Ovary (tissue), 9 donors: ENCODE measurements around the gene GNB5. TPM values are rescaled to one million over a fixed set of nuclear protein-coding genes. Genes with fewer than 3 reads are reported as not detected.
"Not testable (repeated sequence)": the region's sequence is repeated elsewhere in the genome, so short reads cannot be mapped to it uniquely, and the experiment has no call there.

Source experiments
- DNase-seq, 5 donors: peaks; one replicate each; pipeline ENCODE4 v3.0.0-alpha.2; 2019 to 2020
- H3K27ac ChIP-seq, 2 donors: fragments of 200-600 bp; one replicate each; pipeline versions ENCODE4 v1.5.1 to v1.8.0; 2019 to 2022
- H3K27me3 ChIP-seq: fragments of 200-600 bp; one replicate; pipeline ENCODE4 v1.8.0; 2022
- H3K36me3 ChIP-seq: fragments of 200-600 bp; sonication (generic); one replicate; pipeline ENCODE4 v1.5.1; 2019
- H3K4me1 ChIP-seq: one replicate; pipeline ENCODE4 v1.8.1; 2013; ENCODE audit warnings: mild to moderate bottlenecking, moderate library complexity; ENCODE audit not compliant: insufficient read depth
- H3K4me3 ChIP-seq: fragments of 200-600 bp; sonication (generic); one replicate; pipeline ENCODE4 v1.5.1; 2017
- H3K9me3 ChIP-seq, 2 donors: fragments of 200-600 bp in 1 of 2; sonication (generic) in 1 of 2; one replicate each; pipeline versions ENCODE4 v1.5.1 to v1.8.1; 2013 to 2019; ENCODE audit warnings: mild to moderate bottlenecking in 1 of 2, moderate library complexity in 1 of 2
- EP300 ChIP-seq: sonication (generic); formaldehyde crosslinking; IDR thresholded peaks from one replicate; pipeline ENCODE4 v1.6.1; 2017; ENCODE audit warnings: antibody characterized with exemption
- POLR2A ChIP-seq: fragments of 450-650 bp; IDR thresholded peaks from one replicate; pipeline ENCODE4 v1.6.1; 2017; ENCODE audit warnings: antibody characterized with exemption, mild to moderate bottlenecking, moderate library complexity
- WGBS, 3 donors: extraction: QIAGEN DNeasy Blood & Tissue Kit in 1 of 3; methylation state at CpG; one replicate each; pipeline versions ENCODE4 v1.1.5 to v1.1.7; 2013 to 2017; 5-methylcytosine and 5-hydroxymethylcytosine counted together
- intact Hi-C, 4 donors: fragments of 100-400 bp; cut with DNase I; formaldehyde crosslinking; loops; one replicate each; pipeline versions ENCODE4 v1.11.0 to v1.15.1; 2022 to 2023
- polyA plus RNA-seq, 2 donors: library from polyadenylated mRNA; stranded (reverse); fragments of 200-250 nt in 1 of 2; fragments of 350-450 nt in 1 of 2; fragmentation: Illumina TruSeq in 1 of 2; extraction: RNeasy Lipid Tissue Mini Kit (QIAGEN cat#74804) in 1 of 2; gene quantifications; one replicate each; pipeline ENCODE4 v1.2.3, GENCODE V29; 2013 to 2014
- total RNA-seq, 7 donors: library from RNA; depleted of rRNA in 2 of 7; stranded (reverse); fragments of >200 nt in 2 of 7; fragmentation: NEBNext Ultra II Directional in 3 of 7; extraction: Animal tissue kit (Norgen Biotek cat#: 25700) in 3 of 7; gene quantifications; one replicate each; pipeline versions ENCODE4 v1.1.0 to v1.2.4, GENCODE V29; 2016 to 2023
- TF ChIP-seq, protein P1 (sequence below), 3 donors: fragments of 450-650 bp in 2 of 3; fragments of 200-600 bp in 1 of 3; IDR thresholded peaks; one replicate each; pipeline versions ENCODE4 v1.5.1 to v1.8.0; 2016 to 2022; ENCODE audit warnings: antibody characterized with exemption in 3 of 3, mild to moderate bottlenecking in 1 of 3
- donor health status: DM: no; HTN: no; CAD: no; lungs with moderate emphysema.
- donor health status: DM: no; HTN: no; CAD: no.
- donor health status: Bipolar disorder and iron deficiency.
- donor health status: DM: yes; HTN: yes; CAD: no.
- donor health status: DM: no; HTN: no; CAD: no.
- donor health status: DM: yes; HTN: yes; CAD: no.

GNB5 gene
- total and polyA plus RNA-seq, 9 donors, result 49.2 to 101 (median 64.8) TPM

DNA sequence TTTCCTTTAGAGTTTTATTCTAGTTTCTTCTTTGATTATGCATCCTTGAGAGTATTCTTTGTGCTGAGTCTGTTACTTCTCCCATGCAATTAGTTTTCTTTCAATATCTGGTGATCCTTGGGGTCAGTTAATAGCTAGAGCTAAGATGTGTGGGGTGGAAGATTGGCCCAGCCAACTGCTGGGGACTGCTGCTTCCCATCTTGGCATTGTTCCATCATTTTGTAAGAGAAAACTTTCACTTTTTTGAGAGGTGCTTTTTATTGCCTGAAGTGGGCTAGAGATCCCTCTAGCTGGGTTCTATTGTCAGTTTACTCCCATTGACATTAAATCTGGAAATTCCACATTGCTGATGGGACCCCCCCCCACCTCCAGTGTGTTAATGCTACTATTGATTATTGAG, 94.0 kb downstream of the GNB5 start:
- peaks cover 25% of the 10 kb centered on the region for H3K4me1 ChIP-seq
- H3K4me3 ChIP-seq, result no peak overlapping the region
- TF ChIP-seq, protein P1, sequence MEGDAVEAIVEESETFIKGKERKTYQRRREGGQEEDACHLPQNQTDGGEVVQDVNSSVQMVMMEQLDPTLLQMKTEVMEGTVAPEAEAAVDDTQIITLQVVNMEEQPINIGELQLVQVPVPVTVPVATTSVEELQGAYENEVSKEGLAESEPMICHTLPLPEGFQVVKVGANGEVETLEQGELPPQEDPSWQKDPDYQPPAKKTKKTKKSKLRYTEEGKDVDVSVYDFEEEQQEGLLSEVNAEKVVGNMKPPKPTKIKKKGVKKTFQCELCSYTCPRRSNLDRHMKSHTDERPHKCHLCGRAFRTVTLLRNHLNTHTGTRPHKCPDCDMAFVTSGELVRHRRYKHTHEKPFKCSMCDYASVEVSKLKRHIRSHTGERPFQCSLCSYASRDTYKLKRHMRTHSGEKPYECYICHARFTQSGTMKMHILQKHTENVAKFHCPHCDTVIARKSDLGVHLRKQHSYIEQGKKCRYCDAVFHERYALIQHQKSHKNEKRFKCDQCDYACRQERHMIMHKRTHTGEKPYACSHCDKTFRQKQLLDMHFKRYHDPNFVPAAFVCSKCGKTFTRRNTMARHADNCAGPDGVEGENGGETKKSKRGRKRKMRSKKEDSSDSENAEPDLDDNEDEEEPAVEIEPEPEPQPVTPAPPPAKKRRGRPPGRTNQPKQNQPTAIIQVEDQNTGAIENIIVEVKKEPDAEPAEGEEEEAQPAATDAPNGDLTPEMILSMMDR (IDR thresholded peaks at IDR 0.05), result no peak
- TF ChIP-seq EP300, result no peak
- no peak for TF ChIP-seq POLR2A
- H3K27me3 ChIP-seq, result no peaks in the 10 kb centered on the region
- no peak overlapping the region for H3K27ac ChIP-seq
- no peaks in the 10 kb centered on the region for H3K9me3 ChIP-seq
- H3K36me3 ChIP-seq, result no peaks in the 10 kb centered on the region
- intact Hi-C loops, result no loop called here
- no peak for DNase-seq

DNA sequence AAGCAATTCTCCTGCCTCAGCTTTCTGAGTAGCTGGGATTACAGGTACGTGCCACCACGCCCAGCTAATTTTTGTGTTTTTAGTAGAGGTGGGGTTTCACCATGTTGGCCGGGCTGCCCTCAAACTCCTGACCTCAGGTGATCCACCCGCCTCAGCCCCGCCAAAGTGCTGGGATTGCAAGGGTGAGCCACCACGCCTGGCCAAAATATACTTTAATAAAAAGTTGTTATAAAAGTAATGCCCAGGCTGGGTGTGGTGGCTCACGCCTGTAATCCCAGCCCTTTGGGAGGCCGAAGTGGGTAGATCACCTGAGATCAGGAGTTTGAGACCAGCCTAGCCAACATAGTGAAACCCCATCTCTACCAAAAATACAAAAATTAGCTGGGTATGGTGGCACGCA, 94.7 kb downstream of the GNB5 start:
- 95 to 96% (median 95%) methylated on average over 9 of the region's 9 CpGs for WGBS, 3 donors
- intact Hi-C loops, result not testable (repeated sequence)

DNA sequence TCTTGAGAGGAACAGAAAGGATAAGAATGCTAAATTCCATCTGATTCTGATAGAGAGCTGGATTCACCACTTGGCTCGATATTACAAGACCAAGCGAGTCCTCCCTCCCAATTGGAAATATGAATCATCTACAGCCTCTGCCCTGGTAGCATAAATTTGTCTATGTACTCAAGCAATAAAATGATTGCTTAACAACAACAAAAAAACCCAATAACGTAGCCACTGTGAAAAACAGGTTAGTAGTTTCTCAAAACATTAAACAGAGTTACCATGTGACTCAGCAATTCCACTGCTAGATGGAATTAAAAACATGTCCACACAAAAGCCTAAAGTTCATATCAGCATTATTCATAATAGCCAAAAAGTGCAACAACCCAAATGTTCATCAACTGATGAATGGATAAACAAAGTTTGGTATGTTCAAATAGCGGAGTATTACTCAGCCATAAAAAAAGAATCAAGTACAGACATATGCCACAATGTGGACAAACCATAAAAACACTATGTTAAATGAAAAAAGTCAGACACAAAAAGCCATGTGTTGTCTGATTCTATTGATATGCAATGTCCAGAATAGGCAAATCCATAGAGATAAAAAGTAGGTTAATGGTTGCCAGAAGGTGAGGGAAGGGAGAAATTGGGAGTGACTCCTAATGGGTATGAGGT, 95.5 kb downstream of the GNB5 start:
- TF ChIP-seq, protein P1 (IDR thresholded peaks at IDR 0.05), result no peak
- TF ChIP-seq POLR2A, result no peak
- TF ChIP-seq EP300, result no peak
- Histone ChIP-seq H3K4me1 (peaks cover 24% of the 10 kb centered on the region), H3K9me3 (no peaks in the 10 kb centered on the region), H3K4me3 (no peak overlapping the region), H3K27ac (no peak overlapping the region), H3K36me3 (no peaks in the 10 kb centered on the region), H3K27me3 (no peaks in the 10 kb centered on the region)
- DNase-seq, result no peak
- intact Hi-C loops, result no loop called here
- 14 to 16% (median 14%) methylated on average over 4 of the region's 4 CpGs for WGBS, 3 donors

More for the DNA sequence above, 94.7 kb downstream of the GNB5 start:
- not testable (repeated sequence) for H3K27me3 ChIP-seq, H3K36me3 ChIP-seq, H3K27ac ChIP-seq, H3K9me3 ChIP-seq, DNase-seq, H3K4me3 ChIP-seq
- peaks cover 25% of the 10 kb centered on the region for H3K4me1 ChIP-seq

DNA sequence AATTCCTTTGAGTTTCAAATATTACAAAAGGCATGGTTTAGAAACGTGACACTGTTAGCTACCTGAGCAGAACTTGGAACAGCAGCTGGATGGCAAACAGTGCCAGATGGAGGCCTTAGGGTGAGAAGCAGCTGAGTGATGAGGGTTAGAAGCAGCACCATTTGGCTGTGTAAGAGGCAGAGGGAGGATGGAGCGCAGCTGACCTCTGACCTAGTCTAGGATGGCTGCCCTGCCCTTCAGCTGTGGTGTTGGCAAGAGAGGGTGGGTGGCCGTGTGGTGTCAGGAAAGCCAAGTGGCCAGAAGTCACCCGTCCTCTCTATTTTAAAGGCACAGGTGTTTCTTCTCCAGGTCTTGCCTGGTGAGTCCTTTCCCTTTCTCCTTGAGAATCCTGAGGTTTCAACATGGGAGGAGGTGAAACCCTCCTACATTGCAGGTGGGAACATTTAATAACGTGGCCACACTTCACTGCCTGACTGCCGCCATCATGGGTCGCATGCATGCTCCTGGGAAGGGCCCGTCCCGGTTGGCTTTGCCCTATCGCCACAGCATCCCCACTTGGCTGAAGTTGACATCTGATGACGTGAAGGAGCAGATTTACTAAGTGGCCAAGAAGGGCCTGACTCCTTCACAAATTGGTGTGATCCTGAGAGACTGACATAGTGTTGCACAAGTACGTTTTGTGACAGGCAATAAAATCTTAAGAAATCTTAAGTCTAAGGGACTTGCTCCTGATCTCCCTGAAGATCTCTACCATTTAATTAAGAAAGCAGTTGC, 96.2 kb downstream of the GNB5 start:
- TF ChIP-seq EP300, result no peak
- TF ChIP-seq POLR2A, result no peak
- TF ChIP-seq, protein P1 (IDR thresholded peaks at IDR 0.05), result no peak
- Histone ChIP-seq H3K4me1 (peaks cover 23% of the 10 kb centered on the region), H3K9me3 (no peaks in the 10 kb centered on the region), H3K36me3 (no peaks in the 10 kb centered on the region), H3K4me3 (no peak overlapping the region), H3K27ac (no peak overlapping the region), H3K27me3 (no peaks in the 10 kb centered on the region)
- intact Hi-C loops, result no loop called here
- WGBS, 3 donors, result 74 to 88% (median 87%) methylated on average over 12 of the region's 12 CpGs
- no peak for DNase-seq
